AG08395 (cell line): ENCODE data around the gene ISG15.
A peak's percentile ranks its signal among the peaks of the same experiment; 100 is the strongest.
"Not testable (repeated sequence)": the region's sequence is repeated elsewhere in the genome, so short reads cannot be mapped to it uniquely, and the experiment has no call there.

Experiments
- DNase-seq: peaks from one replicate; pipeline ENCODE4 v3.0.0; 2012; ENCODE audit warnings: mixed read lengths, low spot score

Gene ISG15

DNA sequence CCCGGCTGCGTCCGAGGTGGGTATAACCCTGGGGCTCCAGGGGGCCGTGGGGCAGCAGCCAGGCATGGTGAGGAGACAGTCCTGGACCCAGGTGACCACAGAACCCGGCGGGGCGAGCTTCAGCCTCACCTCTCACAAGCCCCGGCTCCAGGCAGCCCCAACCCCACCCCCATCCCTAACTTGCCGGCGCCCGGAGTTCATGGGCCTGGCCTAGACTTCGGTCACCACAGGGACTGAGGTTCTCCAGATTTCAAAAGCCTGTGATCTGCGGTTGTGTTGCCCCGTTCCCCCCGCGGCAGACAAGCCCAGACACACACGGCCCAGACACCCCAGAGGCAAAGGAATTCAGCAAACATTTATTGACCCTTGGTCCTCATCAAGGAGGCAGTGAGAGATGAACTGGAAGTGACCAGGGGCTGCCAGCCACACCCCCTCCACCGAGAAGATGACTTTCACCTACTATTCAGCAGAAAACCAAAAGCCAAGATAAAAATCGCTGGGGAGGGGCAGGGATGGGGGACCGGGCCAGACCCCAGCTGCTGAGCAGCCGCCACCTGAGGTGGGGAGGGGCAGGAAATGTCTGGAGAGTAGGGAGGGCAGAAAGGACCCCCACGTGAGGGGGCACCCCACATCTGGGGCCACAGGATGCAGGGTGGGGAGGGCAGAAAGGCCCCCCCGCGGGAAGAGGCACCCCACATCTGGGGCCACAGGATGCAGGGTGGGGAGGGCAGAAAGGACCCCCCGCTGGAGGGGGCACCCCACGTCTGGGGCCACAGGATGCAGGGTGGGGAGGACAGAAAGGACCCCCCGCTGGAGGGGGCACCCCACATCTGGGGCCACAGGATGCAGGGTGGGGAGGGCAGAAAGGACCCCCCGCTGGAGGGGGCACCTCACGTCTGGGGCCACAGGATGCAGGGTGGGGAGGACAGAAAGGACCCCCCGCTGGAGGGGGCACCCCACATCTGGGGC is 17.3 kb upstream of the ISG15 start:
- no peak for DNase-seq

DNA sequence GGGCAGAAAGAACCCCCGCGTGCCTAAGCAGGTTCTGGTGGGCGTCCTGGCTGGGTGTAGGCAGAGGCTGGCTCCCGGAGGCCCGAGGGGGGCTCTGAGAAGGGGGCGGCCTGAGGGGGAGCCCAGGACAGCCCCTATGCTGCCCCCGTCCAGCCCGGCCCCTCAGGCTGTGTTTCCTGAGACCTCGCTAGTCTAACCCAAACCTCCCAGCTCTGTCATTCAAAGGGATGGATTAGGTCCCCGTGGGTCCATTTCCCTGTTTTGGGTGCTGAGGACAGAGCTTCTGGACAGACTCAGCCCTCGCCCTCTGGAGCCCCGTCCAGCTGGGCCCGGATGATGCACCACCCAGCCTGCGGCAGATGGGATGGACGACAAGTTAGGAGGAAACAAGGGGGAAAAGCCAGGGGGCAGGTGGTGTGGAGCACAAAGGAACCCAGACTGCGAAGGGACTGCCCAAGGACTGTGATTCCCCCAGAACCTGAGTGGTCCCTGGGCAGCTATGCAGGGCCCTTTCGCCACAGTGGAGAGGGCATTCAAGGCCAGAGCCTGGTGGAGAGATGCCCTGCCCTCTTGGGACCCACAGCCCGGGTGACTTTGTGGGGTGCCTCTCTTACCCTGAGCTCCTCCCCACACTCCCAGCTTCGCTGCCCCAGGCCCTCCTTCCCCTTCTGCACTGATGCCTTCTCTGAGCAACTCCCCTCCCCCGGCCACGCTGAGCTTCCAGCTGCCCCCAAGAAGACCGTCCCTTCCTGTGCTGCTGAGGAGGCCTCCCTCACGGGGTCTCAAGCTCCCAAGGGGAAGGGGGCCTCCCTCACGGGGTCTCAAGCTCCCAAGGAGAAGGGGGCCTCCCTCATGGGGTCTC is 16.2 kb upstream of the ISG15 start:
- no peak for DNase-seq

DNA sequence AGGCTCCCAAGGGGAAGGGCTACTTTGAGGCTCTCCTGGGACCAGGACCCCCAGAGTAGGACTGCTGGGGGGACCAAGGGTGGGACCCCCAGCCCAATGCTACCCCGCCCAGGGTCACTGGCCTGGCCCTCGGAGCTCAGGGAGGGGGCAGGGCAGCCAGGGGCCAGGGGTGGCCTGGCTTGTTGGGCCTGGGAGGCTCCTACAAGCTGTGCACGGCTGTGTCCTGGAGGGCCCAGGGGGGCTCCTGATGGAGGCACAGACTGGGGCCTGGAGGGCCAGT is 15.6 kb upstream of the ISG15 start:
- DNase-seq, result no peak

DNA sequence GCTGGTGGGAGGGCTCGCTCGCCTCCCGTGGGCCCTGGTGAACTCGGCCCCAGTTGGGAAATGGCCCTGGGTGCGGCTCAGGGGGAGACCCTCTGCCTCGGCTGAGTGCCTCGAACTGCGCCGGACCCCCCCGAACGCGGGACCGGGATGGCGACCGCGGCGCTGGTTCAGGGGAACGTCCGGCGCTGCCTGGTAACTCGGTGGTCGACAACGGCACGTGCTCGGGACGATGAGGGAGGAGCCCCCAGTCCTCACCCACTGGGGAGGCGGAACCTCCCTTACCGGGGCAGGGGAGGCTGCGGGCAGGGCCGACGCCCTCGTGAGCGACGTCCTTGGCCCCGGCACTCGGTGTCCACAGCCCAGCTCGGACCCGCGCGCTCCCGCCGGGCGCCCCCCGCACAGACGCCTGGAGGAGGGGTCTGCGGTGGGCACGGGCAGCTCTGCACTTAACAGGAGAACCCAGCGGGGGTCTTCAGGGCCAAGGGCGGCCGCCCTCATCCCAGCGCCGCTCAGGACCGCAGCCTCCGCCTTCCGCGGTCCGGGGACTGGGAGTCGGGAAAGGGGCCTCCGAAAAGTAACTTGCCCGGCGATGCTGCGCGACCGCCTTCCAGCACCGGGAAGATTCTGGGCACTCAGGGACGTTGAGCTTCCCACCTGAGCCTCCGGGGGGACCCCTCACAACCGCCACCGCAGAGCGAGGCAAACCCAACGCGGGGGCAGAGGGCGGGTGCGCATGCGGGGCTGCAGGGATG is 15.1 kb upstream of the ISG15 start:
- DNase-seq, result no peak

DNA sequence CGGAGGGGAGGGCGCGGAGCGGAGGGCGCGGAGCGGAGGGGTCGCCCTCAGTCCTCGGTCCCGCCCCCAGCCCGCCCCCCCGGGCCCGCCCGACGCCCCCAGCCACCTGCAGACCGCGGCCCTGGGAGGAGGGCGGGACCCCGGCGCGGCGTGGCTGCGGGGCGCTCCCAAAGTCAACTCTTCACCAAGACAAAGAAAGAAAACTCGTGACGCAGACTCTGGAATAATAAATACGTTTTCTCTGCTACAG is 14.6 kb upstream of the ISG15 start:
- DNase-seq, result no peak

DNA sequence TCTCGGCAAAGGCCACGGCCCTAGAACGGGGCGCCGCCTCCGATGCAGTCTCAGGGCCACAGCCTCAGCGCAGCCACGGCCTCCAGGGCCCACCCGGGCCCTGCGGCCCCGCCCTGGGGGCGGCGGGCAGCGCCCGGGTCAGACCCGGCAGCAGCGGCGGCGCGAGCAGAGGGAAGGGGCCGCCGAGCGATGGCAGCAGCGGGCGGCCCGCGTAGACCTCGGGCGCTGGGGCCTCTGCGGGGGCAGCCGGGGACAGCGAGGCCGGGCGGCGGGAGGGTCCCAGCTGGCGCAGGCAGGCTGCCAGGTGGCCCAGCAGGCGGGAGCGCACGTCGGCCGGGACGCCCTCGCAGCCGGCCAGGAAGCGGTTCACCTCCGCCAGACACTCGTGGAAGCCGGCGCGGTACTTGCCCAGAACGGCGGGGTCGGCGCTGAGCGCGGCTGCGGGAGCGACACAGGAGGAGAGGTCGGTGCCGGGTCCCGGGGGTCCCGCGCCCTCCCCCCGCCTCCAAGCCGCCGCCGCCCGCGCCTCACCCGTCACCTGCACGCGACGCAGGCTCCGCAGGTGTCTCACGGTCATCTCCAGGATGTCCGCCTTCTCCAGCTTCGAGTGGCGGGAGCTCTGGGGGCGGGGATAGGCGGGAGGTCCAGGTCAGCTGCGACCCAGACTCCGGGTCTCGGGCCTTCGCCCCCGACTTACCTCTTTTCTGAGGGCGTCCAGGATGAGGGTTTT is 14.1 kb upstream of the ISG15 start:
- DNase-seq, result no peak

DNA sequence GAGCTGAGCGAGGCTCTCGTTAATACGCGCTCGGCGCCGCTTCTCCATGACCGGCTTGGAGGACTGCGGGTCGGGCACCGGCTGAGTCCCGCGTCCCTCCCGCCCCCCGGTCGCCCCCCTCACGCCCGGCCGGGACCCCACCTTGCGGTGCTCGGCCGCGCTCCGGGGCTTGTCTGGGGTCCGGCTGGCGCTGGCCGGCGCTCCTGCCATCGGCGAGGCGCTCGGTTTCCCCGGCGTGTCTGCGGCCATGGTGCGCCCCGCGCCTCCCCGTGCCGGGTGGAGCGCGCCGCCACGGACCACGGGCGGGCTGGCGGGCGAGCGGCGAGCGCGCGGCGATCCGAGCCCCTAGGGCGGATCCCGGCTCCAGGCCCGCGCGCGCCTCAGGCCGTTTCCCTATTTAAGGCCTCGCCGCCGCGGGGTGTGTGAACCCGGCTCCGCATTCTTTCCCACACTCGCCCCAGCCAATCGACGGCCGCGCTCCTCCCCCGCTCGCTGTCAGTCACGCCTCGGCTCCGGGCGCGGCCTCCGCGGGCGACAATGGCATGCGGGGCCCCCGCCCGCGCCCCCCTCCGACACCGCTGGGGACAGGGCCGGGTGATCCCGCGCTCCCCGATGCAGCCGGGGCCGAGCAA is 13.5 kb upstream of the ISG15 start, which contains the start of gene HES4:
HES4 (minus strand) TSS at position 373 of the 632 bp plus-strand sequence; CDS start at position 249, 124 bp downstream.
- DNase-seq, result peak; percentile 93

DNA sequence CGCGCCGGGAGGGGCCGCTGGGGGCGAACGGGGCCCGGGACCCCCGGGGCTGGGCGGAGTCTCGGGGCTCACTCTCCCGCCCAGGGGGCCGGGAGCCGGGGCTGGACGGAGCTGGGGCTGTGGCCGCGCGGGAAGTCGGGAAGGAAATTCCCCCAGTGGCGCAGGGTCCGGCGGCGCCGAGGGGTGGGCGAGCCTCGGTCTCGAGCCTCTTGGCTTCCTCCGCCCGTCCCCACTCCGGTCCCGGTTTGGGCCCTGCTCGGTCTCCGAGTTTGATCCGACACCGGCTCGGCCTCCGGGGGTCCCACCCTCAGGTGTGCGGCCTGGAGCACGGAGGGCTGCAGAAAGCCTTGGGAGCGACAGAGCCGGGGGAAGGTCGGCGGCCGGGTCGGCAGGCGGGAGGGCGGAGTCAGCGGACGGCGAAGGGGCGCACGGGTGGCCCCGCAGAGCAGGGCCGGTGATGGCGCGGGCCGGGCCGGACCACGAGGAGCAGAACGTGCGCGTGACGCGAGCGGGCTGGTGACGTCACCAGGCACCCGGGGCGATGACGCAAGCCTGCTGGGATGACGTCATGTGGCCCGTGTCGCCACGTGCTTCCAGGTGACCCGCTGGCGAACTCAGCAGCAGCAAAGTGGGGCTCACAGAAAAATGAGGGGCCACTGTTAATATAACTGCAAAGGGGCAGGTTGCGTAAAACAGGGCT is 12.8 kb upstream of the ISG15 start:
- peak; percentile 93 for DNase-seq

DNA sequence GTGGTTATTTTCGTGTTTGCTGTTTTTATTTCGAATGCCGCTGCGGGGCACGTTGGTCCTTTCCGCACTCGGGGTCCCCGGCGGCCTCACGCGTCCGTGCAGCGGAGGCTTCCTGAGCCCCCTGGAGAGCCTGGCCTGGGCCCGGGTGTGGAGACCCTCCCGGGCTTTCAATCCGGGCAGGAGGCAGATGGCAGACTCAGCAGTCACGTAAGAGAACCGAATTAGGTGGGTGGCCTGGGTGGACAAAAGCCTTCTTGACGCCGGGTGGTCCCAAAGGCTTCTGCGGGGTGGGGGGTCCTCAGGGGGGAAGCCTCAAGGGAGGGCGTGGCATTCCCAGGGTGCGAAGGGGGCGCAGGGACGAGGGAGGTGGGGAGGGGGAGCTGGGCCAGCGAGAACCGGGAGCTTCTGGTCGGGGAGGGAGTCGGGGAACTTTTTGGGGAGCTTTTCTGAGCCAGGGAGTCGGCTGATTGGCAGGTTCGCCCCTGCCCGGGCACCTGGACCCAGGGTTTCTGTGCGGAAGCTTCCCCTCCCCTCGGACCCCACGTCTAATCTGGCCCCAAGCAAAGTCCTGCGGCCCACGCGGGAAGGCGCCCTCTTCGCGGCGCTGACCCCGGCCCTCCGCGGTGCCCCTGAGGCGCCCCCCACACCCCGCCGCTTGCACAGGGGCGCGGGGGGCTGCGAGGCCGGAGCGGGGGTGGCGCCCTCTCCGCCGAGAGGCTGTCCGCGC is 12.1 kb upstream of the ISG15 start:
- no peak for DNase-seq

DNA sequence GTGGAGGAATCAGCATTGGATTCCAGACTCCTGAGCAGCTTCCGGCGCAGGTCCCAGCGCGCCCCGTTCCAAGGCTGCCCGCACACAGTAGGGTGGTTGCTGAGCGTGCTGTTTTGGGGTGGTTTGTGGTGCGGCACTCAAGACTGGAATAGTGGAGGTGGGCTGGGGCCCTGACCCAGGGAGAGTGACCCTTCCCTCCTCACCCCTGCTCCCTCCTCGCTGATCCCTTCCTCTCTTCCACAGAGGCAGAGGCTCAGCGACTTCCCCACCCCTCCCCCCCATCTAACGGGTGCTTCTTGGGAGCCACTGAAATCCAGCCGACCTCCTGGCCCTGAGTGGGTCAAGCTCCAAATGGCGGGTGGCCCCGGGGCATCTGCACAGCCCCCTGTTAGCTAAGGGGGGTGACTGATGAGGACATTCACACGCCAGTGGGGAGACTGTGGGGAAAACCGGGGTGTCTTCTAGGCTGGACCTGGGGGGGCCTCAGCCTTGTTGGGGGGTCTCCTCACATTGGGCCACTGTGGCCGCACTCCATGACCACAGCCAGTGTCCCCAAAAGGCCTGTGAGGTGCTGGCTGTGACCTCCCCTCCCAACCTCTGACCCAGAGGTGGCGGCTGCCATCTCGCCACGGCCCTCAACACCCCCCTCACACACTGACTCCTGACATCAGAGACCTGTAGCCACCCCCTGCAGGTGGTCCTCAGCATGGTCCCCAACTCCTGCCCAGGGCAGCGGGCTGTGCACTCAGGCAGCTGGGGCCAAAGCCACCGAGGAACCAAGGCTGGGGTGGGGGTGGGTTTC is 9.5 kb upstream of the ISG15 start:
- DNase-seq, result no peak

DNA sequence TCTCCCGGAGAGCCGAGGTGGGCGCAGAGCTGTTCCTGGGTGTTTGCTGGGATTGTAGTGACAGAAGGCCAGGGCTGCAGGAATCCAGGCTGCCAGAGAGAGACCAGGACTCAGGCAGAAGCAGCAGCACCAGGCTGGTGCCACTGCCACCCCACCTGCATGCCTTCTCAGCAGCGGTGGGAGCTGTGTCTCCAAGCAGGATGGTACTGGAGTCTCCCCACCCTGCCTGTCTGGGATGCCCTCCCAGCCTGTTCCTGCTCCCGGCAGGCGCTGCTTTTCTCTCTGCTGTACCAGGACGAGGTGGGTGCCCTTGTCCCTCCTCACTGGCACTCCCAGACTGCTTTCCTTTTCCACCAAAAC is 8.9 kb upstream of the ISG15 start:
- no peak for DNase-seq

DNA sequence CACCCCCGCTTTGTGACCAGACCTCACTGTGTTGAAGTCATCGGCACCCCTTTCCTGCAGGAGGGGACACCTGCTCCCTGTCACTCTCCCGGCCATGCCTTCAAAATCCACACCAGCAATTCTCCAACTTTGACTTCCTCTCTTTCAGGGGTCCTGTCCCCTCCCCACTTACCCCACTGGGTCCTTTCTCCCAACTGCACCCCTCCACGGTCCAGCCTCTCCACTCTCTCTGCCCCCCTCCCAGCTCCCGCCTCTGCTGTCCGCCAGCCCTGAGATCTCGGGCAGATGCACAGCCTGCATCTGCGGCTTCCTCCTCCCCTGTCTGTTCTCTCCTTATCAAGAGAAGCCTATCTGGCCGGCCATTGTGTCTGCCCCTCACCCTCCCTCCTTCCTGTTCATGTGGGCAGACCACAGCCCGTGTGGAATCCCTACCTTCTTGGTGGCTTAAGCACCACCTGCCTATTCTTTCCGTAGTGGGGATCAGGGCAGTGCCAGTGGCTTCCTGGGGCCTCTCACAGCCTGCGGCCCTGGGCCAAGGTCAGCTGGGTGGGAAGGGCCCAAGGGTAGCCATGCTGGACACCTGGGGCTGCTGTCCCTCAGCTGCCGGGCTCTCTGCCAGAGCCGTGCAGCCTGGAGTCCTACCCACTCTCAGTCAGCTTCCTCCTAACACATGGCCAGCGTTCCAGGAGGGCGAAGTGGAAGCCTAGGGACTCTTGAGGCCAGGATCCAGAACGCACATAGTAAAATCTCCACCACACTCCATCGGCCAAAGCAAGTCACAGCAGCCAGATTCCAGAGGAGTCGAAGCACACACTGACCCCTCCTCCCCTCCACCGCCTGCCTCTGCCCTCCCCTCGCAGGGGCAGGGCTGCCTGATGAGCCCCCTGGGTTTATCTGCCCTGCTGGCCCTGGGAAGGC is 8.3 kb upstream of the ISG15 start:
- DNase-seq, result no peak

DNA sequence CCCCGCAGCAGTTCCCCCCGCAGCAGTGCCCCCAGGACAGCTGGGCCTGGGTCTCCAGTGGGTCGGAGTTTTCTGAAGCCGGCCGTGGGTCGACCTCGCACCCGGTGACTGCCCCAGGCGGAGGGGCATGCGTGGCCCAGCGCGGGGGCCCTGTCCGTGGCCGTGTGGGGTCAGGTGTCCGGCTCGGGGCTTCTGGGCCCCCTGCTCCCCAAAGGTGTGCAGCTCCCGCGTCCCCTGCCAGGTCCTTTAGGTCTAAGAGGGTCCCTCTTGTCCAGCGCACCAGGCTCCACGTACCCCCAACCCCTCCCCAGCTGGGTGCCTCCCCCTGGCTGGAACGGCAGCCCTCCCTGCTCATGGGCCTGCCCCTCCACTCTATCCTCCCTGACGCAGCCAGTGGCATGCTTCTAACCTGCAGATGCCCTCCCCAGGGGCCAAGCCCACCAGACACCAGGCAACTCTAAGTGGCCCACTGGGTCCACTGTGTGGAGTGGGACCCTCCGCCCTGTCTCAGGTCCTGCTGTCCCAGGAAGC is 7.5 kb upstream of the ISG15 start:
- DNase-seq, result no peak

DNA sequence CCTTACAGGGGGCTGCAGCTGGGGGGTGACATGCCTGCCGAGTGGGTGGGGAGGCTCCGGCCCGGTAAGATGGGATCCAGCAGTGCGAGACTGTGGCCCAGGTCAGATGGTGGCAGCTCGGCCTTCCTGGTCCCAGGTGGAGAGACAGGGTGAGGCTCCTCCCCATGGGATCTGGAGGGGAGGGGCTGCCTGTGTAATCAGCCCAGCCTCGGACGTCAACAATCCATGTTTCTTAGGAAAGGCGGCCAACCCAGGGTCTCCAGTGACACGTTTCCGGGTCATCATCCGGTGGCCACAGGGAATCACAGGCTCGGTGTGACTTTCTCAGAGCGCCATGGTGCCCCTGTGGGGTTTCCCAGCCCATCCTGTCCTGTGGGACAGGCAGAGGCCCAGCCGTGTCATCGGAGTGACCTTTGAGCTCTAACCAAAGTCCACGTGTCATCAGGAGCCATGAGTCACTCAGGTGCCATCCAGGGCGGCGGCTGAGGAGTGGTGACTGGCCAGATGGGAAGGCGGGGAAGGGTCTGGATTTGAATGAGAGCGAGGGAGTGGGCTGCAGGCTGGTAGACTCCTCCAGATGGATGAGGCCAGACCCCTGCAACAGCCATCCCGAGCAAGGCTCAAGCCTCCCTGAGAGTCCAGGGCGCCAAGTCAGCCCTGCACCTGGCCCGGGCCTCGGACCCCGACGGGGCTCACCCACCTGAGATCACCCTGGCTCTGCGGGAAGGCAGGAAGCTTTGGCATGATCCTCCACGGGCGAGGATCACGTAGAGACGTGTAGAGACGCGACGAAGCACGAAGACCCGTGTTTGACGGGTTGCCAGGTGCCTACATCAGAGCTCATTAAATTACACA is 6.8 kb upstream of the ISG15 start:
- DNase-seq, result no peak

DNA sequence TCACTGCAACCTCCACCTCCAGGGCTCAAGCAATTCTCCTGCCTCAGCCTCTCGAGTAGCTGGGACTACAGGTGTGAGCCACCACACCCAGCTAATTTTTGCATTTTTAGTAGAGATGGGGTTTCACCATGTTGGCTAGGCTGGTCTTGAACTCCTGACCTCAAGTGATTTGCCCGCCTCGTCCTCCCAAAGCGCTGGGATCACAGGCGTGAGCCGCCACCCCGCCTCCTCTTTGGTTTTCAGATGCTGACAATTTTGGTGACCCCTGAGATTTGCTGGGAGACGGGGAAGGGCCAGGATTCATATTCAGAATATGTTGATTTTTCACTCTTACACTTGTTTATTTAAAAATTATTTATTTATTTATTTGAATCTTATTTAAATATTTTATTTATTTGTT is 3.2 kb upstream of the ISG15 start:
- DNase-seq, result not testable (repeated sequence)

DNA sequence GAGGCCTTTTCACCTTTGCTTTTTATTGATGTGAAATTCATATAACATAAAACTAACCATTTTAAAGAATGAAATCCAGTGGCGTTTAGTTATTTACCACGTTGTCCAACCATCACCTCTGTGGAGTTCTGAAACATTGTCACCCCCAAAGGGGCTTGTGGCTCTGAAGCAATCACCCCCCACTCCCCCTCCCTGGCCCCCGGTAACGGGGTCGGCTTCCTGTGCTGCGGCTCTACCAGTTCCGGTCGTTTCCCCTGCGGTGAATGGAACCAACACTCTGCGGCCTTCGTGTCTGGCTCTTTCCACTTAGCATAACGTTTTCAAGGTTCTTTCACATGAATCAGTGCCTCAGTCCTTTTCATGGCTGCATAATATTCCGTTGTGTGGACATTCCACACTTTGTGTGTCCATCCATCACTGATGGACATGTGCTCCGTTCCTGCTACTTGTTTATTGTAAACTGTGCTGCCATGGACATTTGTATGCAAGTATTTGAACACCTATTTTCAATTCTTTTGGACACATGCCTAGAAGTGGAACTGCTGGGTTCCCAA is 1.8 kb upstream of the ISG15 start:
- no peak for DNase-seq

DNA sequence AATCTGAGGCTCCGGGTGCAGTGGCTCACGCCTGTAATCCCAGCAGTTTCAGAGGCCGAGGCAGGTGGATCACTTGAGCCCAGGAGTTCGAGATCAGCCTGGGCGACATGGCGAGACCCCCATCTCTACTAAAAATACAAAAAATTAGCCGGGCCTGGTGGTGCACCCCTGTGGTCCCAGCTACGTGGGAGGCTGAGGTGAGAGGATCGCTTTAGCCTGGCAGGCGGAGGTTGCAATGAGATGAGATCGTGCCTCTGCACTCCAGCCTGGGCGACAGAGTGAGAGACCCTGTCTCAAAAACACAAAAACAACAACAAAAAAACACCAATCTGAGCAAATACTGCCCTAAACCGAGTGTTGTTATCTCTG is 577 bp upstream of the ISG15 start:
- not testable (repeated sequence) for DNase-seq
